ENCODE data around the gene FAM120A. TPM values are rescaled to one million over a fixed set of nuclear protein-coding genes. Genes with fewer than 3 reads are reported as not detected.

FAM120A gene
- polyA plus RNA-seq, 1 experiment, result 89.4 TPM

GRCh38 chr9:93579711-93580516, 128.4 kb downstream of the FAM120A start:
- Histone ChIP-seq H3K4me3 (ENCODE audit: low read depth, low read length) (no peak overlapping the region), H3K27me3 (ENCODE audit: control insufficient read depth, insufficient read depth, low read length) (no peaks in the 10 kb centered on the region), H3K36me3 (ENCODE audit: control insufficient read depth, insufficient read depth, low read length) (no peaks in the 10 kb centered on the region)
- CTCF ChIA-PET, result interaction anchor here (1.3 kb wide), 1 partner anchor 101 kb away, joined by 4 read pairs; no protein-coding TSS in a partner anchor
- POLR2A ChIA-PET, result no interaction called here
- TF ChIP-seq CTCF (IDR thresholded peaks at IDR 0.05; ENCODE audit: insufficient read depth, low read depth, low read length), result no peak
- no peak for DNase-seq (ENCODE audit: low read depth)

- Histone ChIP-seq H3K27me3 (ENCODE audit: control insufficient read depth, insufficient read depth, low read length) (no peaks in the 10 kb centered on the region), H3K36me3 (ENCODE audit: control insufficient read depth, insufficient read depth, low read length) (no peaks in the 10 kb centered on the region), H3K4me3 (ENCODE audit: low read depth, low read length) (no peak overlapping the region)
- CTCF ChIA-PET, result interaction anchor here (1.0 to 1.3 kb wide), 3 partner anchors 11 to 100 kb away, joined by 3 to 4 read pairs (median 3); no protein-coding TSS in a partner anchor
- DNase-seq (ENCODE audit: low read depth), result no peak
- TF ChIP-seq CTCF (IDR thresholded peaks at IDR 0.05; ENCODE audit: insufficient read depth, low read depth, low read length), result no peak
- POLR2A ChIA-PET, result no interaction called here
Observed at GRCh38 chr9:93580654-93581380, 129.3 kb downstream of the FAM120A start.

- Histone ChIP-seq H3K4me3 (ENCODE audit: low read depth, low read length) (no peak overlapping the region), H3K27me3 (ENCODE audit: control insufficient read depth, insufficient read depth, low read length) (no peaks in the 10 kb centered on the region), H3K36me3 (ENCODE audit: control insufficient read depth, insufficient read depth, low read length) (no peaks in the 10 kb centered on the region)
- CTCF ChIA-PET, result interaction anchor here (1.0 to 1.3 kb wide), 2 partner anchors 9 to 10 kb away, joined by 3 read pairs; no protein-coding TSS in a partner anchor
- POLR2A ChIA-PET, result no interaction called here
- DNase-seq (ENCODE audit: low read depth), result no peak
- TF ChIP-seq CTCF (IDR thresholded peaks at IDR 0.05; ENCODE audit: insufficient read depth, low read depth, low read length), result no peak
Observed at GRCh38 chr9:93582115-93582514, 130.6 kb downstream of the FAM120A start.

- no peak overlapping the region for H3K4me3 ChIP-seq (ENCODE audit: low read depth, low read length)
- H3K27me3 ChIP-seq (ENCODE audit: control insufficient read depth, insufficient read depth, low read length), result no peaks in the 10 kb centered on the region
- ChIA-PET CTCF (interaction anchor here (1.0 kb wide), 1 partner anchor 9 kb away, joined by 3 read pairs; no protein-coding TSS in a partner anchor), POLR2A (no interaction called here)
- H3K36me3 ChIP-seq (ENCODE audit: control insufficient read depth, insufficient read depth, low read length), result no peaks in the 10 kb centered on the region
- TF ChIP-seq CTCF (IDR thresholded peaks at IDR 0.05; ENCODE audit: insufficient read depth, low read depth, low read length), result no peak
- no peak for DNase-seq (ENCODE audit: low read depth)
Observed at GRCh38 chr9:93582550-93582949, 131.1 kb downstream of the FAM120A start.

- Histone ChIP-seq H3K36me3 (ENCODE audit: control insufficient read depth, insufficient read depth, low read length) (no peaks in the 10 kb centered on the region), H3K4me3 (ENCODE audit: low read depth, low read length) (no peak overlapping the region), H3K27me3 (ENCODE audit: control insufficient read depth, insufficient read depth, low read length) (no peaks in the 10 kb centered on the region)
- CTCF ChIA-PET, result no interaction called here
- no peak for TF ChIP-seq CTCF (IDR thresholded peaks at IDR 0.05; ENCODE audit: insufficient read depth, low read depth, low read length)
- no peak for DNase-seq (ENCODE audit: low read depth)
- POLR2A ChIA-PET, result no interaction called here
Observed at GRCh38 chr9:93585259-93585658, 133.8 kb downstream of the FAM120A start.
